NCI-H446 treated with DMSO at 0.1 percent for 48 hours (cell line): ENCODE results near the gene FBXL5.
"Not testable (repeated sequence)": the region's sequence is repeated elsewhere in the genome, so short reads cannot be mapped to it uniquely, and the experiment has no call there.

Experiments used
- DNase-seq: peaks from one replicate; lab custom pipeline; 2025; lab: John Stamatoyannopoulos, UW

FBXL5 gene

GRCh38 chr4:15649914-15650545 is 5.1 kb downstream of the FBXL5 start:
- peak; percentile 43 for DNase-seq

- no peak for DNase-seq
Measured at GRCh38 chr4:15648600-15648999, 6.6 kb downstream of the FBXL5 start.

- DNase-seq, result no peak
Measured at GRCh38 chr4:15638418-15638817, 16.7 kb downstream of the FBXL5 start.

DNA sequence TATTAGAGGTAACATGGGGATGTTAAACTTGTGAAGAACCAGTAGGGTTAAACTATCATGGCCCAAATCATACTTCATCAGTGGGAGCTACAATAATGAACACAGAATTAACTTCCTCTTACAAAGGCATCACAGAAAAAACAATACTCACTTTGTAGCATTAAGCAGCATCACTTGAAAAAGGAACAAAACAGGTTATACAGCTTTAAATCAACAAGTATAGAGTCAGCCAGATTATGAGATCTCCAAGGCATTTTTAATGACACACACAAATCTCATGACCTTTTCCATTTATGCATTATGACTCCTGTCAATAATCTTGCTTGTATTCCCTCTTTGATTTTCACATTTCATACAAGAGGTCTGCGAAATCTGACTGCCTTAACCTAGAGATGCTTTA is 18.3 kb downstream of the FBXL5 start:
- DNase-seq, result no peak

DNA sequence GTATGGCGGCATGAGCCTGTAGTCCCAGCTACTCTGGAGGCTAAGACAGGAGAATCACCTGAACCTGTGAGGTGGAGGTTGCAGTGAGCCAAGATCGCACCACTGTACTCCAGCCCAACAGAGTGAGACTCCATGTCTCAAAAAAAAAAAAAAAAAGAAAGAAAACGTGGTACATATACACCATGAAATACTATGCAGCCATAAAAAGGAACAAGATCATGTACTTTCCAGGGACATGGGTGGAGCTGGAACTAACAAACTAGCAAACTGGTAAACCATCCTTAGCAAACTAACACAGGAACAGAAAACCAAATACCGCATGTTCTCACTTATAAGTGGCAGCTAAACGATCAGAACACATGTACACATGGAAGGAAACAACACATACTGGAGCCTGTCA is 37.8 kb downstream of the FBXL5 start:
- not testable (repeated sequence) for DNase-seq

- not testable (repeated sequence) for DNase-seq
Measured at GRCh38 chr4:15614891-15615290, 40.3 kb downstream of the FBXL5 start.

DNA sequence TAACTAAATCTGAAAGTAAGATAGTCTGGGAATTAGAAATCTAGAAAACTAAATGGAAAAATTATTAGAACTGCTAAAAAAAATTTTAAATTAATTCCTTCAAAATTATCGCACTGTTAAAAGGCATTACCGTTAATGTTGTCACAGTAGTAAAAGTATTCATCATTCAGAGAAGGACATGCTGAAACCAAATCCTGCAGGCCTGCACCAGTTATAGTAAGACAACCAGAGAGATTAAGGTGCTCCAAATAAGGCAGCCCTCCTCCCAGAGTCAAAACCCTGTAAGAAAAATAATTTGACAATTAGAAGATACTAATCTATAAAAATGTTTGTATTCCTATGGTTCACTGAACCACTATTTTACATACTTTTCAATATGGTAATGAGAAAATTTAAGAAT is 43.0 kb downstream of the FBXL5 start:
- DNase-seq, result no peak

GRCh38 chr4:15610855-15611254 is 44.3 kb downstream of the FBXL5 start:
- no peak for DNase-seq

DNA sequence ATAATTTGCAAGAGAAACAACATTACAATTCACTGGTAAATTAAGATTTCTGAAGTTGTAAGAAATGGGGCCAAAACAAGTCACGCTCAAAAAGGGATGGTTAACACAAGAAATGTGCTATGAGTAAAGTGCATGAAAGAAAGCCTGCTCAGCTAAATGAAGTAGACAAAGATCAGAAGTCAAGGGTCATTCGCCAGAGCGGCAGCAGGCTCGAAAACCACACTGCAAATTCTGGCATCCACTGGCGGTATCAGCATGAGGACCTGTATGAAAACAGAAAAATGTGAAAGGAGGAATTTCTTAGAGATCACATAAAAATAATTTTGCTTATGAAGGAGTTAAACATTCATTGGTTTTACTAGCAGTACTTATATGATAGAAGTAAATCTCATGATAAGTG is 49.6 kb downstream of the FBXL5 start:
- DNase-seq, result no peak

DNA sequence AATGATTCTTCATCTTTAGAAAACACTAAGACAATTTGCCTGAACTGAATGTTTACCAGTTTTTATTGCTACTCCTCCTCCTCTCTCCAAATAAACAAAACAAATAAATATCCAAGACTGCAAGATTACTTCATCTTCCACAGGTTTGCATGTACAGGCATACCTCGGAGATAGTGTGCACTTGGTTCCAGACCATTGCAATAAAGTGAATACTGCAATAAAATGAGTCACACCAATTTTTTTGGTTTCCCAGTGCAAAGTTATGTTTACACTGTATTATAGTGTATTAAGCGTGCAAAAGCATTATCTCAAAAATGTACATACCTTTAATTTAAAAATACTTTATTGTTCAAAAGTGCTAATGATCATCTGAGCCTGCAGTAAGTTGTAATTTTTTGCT is 53.3 kb downstream of the FBXL5 start:
- DNase-seq, result no peak

- DNase-seq, result no peak
Measured at GRCh38 chr4:15600176-15600575, 55.0 kb downstream of the FBXL5 start.

- no peak for DNase-seq
Measured at GRCh38 chr4:15598644-15599043, 56.5 kb downstream of the FBXL5 start.

- DNase-seq, result no peak
Measured at GRCh38 chr4:15592799-15593198, 62.4 kb downstream of the FBXL5 start.

DNA sequence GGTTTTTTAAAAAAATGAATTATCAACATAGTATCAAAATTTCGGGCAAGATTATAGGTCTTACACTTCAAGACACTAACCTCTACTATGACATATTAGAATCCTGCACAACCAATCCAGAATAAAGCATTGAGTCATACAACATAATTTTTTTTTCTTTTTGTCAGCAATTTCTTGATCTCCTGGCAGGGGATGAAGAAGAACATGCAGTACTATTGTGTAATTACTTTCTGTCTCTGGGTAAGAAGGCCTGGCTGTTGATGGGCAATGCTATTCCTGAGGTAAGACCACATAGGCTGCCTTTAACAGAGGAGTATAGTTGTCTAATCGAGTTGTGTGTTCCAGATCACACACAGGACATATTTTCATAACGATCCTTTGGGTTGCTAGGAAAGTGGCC is 67.5 kb downstream of the FBXL5 start:
- DNase-seq, result no peak

DNA sequence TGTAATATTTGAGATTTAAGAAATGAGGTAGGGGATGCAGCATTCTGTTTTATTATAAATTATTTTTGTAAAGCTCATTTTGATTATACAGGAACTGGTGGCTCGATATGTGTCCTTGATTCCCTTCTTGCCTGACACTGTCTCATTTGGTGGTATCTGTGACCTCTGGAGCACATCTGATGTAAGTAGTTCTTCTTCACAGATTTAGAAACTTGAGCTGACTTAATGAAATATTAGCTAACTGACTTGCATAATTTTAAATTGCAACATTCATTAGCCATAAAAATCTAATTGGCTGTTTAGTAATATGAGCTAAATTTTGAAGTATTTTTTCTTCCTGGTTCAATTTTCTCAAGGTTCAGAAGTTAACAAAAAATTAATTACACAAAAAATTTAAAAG is 69.1 kb downstream of the FBXL5 start:
- DNase-seq, result no peak

DNA sequence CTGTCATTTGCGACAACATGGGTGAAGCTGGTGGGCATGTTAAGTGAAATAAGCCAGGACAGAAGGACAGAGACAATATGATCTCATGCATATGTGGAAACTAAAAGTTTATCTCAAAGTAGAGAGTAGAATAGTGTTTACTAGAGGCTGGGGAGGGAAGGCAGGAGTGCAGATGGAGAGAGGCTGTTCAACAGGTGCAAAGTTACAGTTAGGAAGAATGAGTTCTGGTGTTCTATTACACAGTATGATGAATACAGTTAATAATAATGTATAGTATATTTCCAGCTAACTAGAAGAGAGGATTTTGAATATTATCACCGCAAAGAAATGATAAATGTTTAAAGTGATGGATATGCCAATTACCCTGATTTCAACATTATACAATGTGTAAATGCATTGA is 69.8 kb downstream of the FBXL5 start:
- DNase-seq, result no peak

DNA sequence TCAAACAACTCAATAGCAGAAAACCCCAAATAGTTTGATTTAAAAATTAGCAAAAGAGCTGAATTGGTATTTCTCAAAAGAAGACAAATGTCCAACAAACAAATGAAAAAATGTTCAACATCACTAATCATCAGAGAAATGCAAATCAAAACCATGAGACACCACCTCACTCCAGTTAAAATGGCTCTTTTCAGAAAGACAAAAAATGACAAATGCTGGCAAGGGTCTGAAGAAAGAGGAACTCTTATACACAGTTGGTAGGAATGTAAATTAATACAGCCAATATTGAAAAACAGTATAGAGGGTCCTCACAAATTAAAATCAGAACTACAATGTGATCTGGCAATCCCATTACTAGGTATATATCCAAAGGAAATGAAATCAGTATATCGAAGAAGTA is 70.4 kb downstream of the FBXL5 start:
- DNase-seq, result no peak

DNA sequence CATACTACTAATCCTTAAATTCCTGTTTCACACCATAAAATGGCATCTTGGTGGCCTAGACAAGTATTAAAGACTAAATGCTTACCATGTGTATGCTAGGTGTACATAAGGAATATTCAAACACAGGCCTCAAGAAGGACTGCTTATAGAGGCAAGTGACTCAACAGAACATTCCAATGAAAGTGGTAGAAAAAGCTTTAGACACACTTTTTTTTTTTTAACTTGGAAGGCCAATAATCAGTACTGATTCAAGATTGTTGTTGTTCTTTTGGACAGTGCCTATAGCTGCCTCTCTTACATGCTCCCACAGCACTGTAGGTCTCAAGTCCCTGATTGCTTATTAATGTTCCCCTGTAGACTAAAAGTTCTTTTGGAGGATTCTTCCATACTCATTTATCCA is 77.6 kb downstream of the FBXL5 start:
- no peak for DNase-seq

DNA sequence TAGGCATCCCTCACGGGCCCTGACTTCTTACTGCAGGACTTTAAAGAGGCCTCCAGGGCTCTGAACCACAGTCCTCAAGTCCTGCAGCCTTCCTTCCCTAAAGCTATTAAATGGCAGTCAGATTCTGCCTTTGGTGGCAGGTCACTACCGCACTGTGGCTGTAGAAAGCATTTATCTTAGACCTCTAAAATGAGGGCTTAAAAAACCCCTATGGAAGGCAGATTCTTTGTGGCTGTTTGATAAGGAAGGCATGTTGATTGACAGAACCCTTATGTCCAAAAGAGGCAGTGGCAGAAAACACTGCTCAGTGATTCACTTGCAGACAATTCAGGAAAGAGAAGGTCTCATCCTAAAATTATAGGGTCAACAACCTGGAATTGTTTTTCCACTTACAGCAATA is 79.2 kb downstream of the FBXL5 start:
- no peak for DNase-seq

DNA sequence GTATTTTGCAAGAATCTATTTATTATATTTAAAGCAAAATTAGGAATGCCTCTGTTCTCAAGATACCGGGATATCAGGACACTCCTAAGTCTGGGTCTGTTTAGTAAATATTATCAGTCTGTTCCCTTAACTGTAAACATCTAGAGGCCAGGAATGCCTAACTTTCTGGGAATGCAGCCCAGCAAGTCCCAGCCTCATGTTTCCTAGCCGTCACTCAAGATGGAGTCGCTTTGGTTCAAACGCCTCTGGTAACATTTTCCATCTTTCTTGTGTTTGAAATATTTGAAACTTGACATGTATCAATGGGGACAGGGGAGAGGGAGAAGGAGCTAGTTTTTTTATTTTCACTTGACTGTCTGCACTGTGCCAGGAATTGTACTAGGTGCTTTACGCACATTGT is 85.4 kb downstream of the FBXL5 start:
- no peak for DNase-seq

DNA sequence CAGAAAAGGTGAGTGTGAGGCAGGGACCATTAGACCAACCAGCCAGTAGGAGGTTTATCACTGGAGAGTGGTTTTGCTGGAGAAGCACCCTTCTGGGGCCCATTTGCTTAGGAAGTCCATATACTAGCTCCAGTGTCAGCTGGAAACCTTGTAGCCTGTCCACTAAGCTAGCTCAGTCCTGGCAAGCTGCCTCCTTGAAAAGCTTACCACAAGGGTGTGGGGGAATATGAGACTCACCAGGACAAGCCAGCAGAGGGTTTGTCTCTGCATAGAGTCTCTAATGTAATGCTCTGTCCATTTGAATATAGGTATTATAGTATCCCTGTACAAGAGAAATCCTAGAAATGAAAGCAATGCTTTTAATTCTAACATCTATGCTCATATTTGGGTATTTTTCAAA is 86.3 kb downstream of the FBXL5 start:
- DNase-seq, result no peak

DNA sequence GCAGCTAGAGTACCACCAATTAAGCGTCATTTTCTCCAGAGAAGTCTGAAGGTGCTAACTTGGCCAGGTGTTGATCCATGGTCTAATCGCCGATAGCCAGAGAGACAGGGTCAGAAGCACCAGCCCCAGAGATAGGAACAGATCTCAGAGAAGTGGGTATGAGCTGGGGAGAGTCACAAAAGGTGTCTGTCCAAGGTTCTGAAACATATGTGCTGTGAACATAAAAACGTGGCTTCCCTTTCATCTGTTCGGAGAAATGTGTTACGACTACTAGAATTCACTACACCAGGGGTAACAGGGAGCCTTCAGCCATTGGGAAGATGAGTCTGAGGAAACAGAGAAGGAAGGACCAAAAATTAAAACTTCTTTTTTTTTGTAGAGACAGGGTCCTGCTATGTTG is 91.3 kb downstream of the FBXL5 start:
- DNase-seq, result no peak

DNA sequence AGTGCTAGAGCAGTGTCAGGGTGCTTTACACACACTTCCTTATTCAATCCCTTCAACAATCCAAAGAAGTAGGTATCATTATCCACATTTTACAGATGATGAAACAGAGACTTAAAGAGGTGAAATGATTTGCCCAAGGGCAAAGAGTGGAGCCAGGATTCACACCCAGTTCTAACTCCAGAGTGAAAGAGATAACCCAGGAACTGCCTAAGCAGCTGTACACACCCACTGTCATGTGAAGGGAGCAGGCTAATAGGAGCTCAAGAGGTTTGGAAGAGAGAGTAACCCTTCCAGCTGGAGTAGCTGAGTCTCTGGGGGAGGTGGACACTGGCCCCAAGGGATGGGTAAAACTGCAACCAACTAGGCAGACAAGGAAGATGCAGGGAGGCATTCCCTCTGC is 92.5 kb downstream of the FBXL5 start:
- DNase-seq, result no peak

GRCh38 chr4:15562114-15562513 is 93.0 kb downstream of the FBXL5 start:
- DNase-seq, result no peak

- DNase-seq, result no peak
Measured at GRCh38 chr4:15558561-15558960, 96.6 kb downstream of the FBXL5 start.
